Trophoblast cell (in vitro differentiated cells and primary cell): ENCODE measurements around the gene PPP1R15B.

Experiments used
- DNase-seq, 2 donors: peaks; one replicate each; pipeline ENCODE4 v3.0.0-alpha.2; 2016
- H2AFZ ChIP-seq: 2 replicates; pipeline ENCODE4 v1.6.1; 2013; ENCODE audit warnings: low read length, moderate library complexity, mild to moderate bottlenecking; ENCODE audit not compliant: insufficient read depth, poor library complexity
- H2AK5ac ChIP-seq: 2 replicates; pipeline ENCODE4 v1.6.1; 2013; ENCODE audit warnings: mild to moderate bottlenecking, low read length
- H2BK120ac ChIP-seq: 2 replicates; pipeline ENCODE4 v1.6.1; 2013; ENCODE audit warnings: low read length, mild to moderate bottlenecking, moderate library complexity; ENCODE audit not compliant: insufficient read depth, poor library complexity
- H2BK12ac ChIP-seq: 2 replicates; pipeline ENCODE4 v1.6.1; 2013; ENCODE audit warnings: mild to moderate bottlenecking, low read length, moderate library complexity
- H2BK5ac ChIP-seq: 2 replicates; pipeline ENCODE4 v1.6.1; 2013; ENCODE audit warnings: low read length, low read depth, moderate library complexity, mild to moderate bottlenecking; ENCODE audit not compliant: poor library complexity
- H3K14ac ChIP-seq: 2 replicates; pipeline ENCODE4 v1.6.1; 2013; ENCODE audit warnings: mild to moderate bottlenecking, low read length
- H3K18ac ChIP-seq: 2 replicates; pipeline ENCODE4 v1.6.1; 2013; ENCODE audit warnings: mild to moderate bottlenecking, low read length
- H3K23ac ChIP-seq: 2 replicates; pipeline ENCODE4 v1.6.1; 2013; ENCODE audit warnings: low read length
- H3K27ac ChIP-seq: 2 replicates; pipeline ENCODE4 v1.5.1; 2013; ENCODE audit warnings: low read depth, mild to moderate bottlenecking, inconsistent platforms, low read length, moderate library complexity
- H3K27me3 ChIP-seq: 2 replicates; pipeline ENCODE4 v1.6.1; 2013; ENCODE audit warnings: inconsistent platforms, mild to moderate bottlenecking, low read length, moderate library complexity; ENCODE audit not compliant: insufficient read depth
- H3K36me3 ChIP-seq, 2 experiments: 1 replicate in 1 of 2; 2 replicates in 1 of 2; pipeline ENCODE4 v1.6.1; 2013; ENCODE audit warnings: low read length in 2 of 2, mild to moderate bottlenecking in 2 of 2, moderate library complexity in 1 of 2; ENCODE audit not compliant: insufficient read depth in 2 of 2, control insufficient read depth in 1 of 2
- H3K4ac ChIP-seq: 2 replicates; pipeline ENCODE4 v1.6.1; 2013; ENCODE audit warnings: low read depth, mild to moderate bottlenecking, low read length, moderate library complexity
- H3K4me1 ChIP-seq, 2 experiments: 1 replicate in 1 of 2; 2 replicates in 1 of 2; pipeline ENCODE4 v1.6.1; 2013; ENCODE audit warnings: low read length in 2 of 2, mild to moderate bottlenecking in 2 of 2, moderate library complexity in 1 of 2; ENCODE audit not compliant: insufficient read depth in 2 of 2, control insufficient read depth in 1 of 2
- H3K4me2 ChIP-seq: 2 replicates; pipeline ENCODE4 v1.6.1; 2013; ENCODE audit warnings: inconsistent platforms, mild to moderate bottlenecking, low read length, moderate library complexity
- H3K4me3 ChIP-seq: 2 replicates; pipeline ENCODE4 v1.5.1; 2013; ENCODE audit warnings: mild to moderate bottlenecking, low read depth, low read length, inconsistent platforms
- H3K79me1 ChIP-seq: one replicate; pipeline ENCODE4 v1.6.1; 2013; ENCODE audit warnings: low read length
- H3K79me2 ChIP-seq: 2 replicates; pipeline ENCODE4 v1.6.1; 2013; ENCODE audit warnings: low read length, mild to moderate bottlenecking; ENCODE audit not compliant: control insufficient read depth, insufficient read depth, poor library complexity
- H3K9ac ChIP-seq: 2 replicates; pipeline ENCODE4 v1.6.1; 2013; ENCODE audit warnings: mild to moderate bottlenecking, low read length
- H3K9me3 ChIP-seq: 2 replicates; pipeline ENCODE4 v1.6.1; 2013; ENCODE audit warnings: low read depth, mild to moderate bottlenecking, control low read depth, inconsistent platforms, low read length; ENCODE audit not compliant: insufficient read depth
- H4K12ac ChIP-seq: 2 replicates; pipeline ENCODE4 v1.6.1; 2013; ENCODE audit warnings: low read depth, mild to moderate bottlenecking, low read length, moderate library complexity
- H4K8ac ChIP-seq: 2 replicates; pipeline ENCODE4 v1.6.1; 2013; ENCODE audit warnings: low read depth, mild to moderate bottlenecking, low read length, moderate library complexity
- H4K91ac ChIP-seq: one replicate; pipeline ENCODE4 v1.6.1; 2013; ENCODE audit warnings: low read depth, mild to moderate bottlenecking, low read length, moderate library complexity
- WGBS: extraction: QIAGEN DNeasy Blood & Tissue Kit; methylation state at CpG from one replicate; pipeline ENCODE4 v1.1.7; 2013; ENCODE audit warnings: missing lambda C conversion rate; ENCODE audit not compliant: insufficient read length, insufficient coverage; ENCODE audit errors: extremely low coverage; 5-methylcytosine and 5-hydroxymethylcytosine counted together

Gene PPP1R15B

GRCh38 chr1:204382714-204383083 is 28.9 kb downstream of the PPP1R15B start:
- Histone ChIP-seq H3K18ac (no peak overlapping the region), H3K14ac (no peak overlapping the region), H4K8ac (no peak overlapping the region), H4K12ac (no peak overlapping the region), H2AFZ (no peak overlapping the region), H3K27me3 (no peaks in the 10 kb centered on the region), H3K9ac (no peak overlapping the region), H2BK5ac (no peak overlapping the region), H3K9me3 (no peaks in the 10 kb centered on the region), H3K4me2 (no peak overlapping the region), H3K4ac (no peak overlapping the region), H2BK12ac (no peak overlapping the region), H3K4me1 (peaks cover 9 to 14% of the 10 kb centered on the region in 2 experiments), H4K91ac (no peak overlapping the region), H3K79me1 (peaks cover 2% of the 10 kb centered on the region), H2BK120ac (no peak overlapping the region), H3K4me3 (no peak overlapping the region), H3K23ac (no peak overlapping the region), H3K36me3 (no peaks in the 10 kb centered on the region), H3K79me2 (no peaks in the 10 kb centered on the region), H3K27ac (no peak overlapping the region), H2AK5ac (no peak overlapping the region)
- no peak for DNase-seq
- no CpG with 5 or more reads among the region's 2 CpGs for WGBS

- Histone ChIP-seq H3K9ac (no peak overlapping the region), H2AFZ (no peak overlapping the region), H3K36me3 (no peaks in the 10 kb centered on the region), H2BK12ac (peak overlapping the region; percentile 37), H3K79me1 (peaks cover 2% of the 10 kb centered on the region), H3K18ac (no peak overlapping the region), H3K14ac (no peak overlapping the region), H3K27ac (no peak overlapping the region), H3K79me2 (no peaks in the 10 kb centered on the region), H3K4me3 (no peak overlapping the region), H3K27me3 (no peaks in the 10 kb centered on the region), H2AK5ac (no peak overlapping the region), H2BK5ac (no peak overlapping the region), H3K4me1 (peaks cover 13 to 18% of the 10 kb centered on the region in 2 experiments), H3K9me3 (no peaks in the 10 kb centered on the region), H3K4ac (no peak overlapping the region), H3K23ac (no peak overlapping the region), H2BK120ac (peak overlapping the region; percentile 25), H4K8ac (no peak overlapping the region), H4K91ac (no peak overlapping the region), H4K12ac (no peak overlapping the region), H3K4me2 (no peak overlapping the region)
- peak; percentile 92 to 97 for DNase-seq
- no CpG with 5 or more reads among the region's 8 CpGs for WGBS
Observed at GRCh38 chr1:204380293-204380831, 31.3 kb downstream of the PPP1R15B start.

- no peak overlapping the region for H2BK12ac ChIP-seq
- no peak overlapping the region for H2BK120ac ChIP-seq
- peak overlapping the region; percentile 86 for H3K4me2 ChIP-seq
- peaks cover 13 to 18% of the 10 kb centered on the region in 2 experiments for H3K4me1 ChIP-seq
- no peak overlapping the region for H4K8ac ChIP-seq
- H3K9ac ChIP-seq, result no peak overlapping the region
- no peak overlapping the region for H3K18ac ChIP-seq
- H3K36me3 ChIP-seq, result no peaks in the 10 kb centered on the region
- H3K23ac ChIP-seq, result no peak overlapping the region
- no peaks in the 10 kb centered on the region for H3K79me2 ChIP-seq
- H4K12ac ChIP-seq, result no peak overlapping the region
- H2AFZ ChIP-seq, result peak overlapping the region; percentile 27
- H3K9me3 ChIP-seq, result no peaks in the 10 kb centered on the region
- no CpG with 5 or more reads among the region's 55 CpGs for WGBS
- peak; percentile 39 to 70 for DNase-seq
- H2AK5ac ChIP-seq, result no peak overlapping the region
- no peak overlapping the region for H4K91ac ChIP-seq
- H3K79me1 ChIP-seq, result peaks cover 2% of the 10 kb centered on the region
- H3K27me3 ChIP-seq, result no peaks in the 10 kb centered on the region
- H3K27ac ChIP-seq, result no peak overlapping the region
- H3K4me3 ChIP-seq, result peak overlapping the region; percentile 61
- H3K4ac ChIP-seq, result no peak overlapping the region
- no peak overlapping the region for H3K14ac ChIP-seq
- H2BK5ac ChIP-seq, result no peak overlapping the region
Observed at GRCh38 chr1:204377800-204378668, 33.6 kb downstream of the PPP1R15B start.

- DNase-seq, result no peak
- Histone ChIP-seq H3K4ac (no peak overlapping the region), H2AFZ (peak overlapping the region; percentile 5), H2BK5ac (no peak overlapping the region), H3K79me2 (no peaks in the 10 kb centered on the region), H3K36me3 (no peaks in the 10 kb centered on the region), H3K4me3 (peak overlapping the region; percentile 61), H4K12ac (no peak overlapping the region), H4K91ac (no peak overlapping the region), H2BK120ac (no peak overlapping the region), H3K4me2 (peak overlapping the region; percentile 86), H2BK12ac (no peak overlapping the region), H3K14ac (no peak overlapping the region), H3K27ac (no peak overlapping the region), H3K9me3 (no peaks in the 10 kb centered on the region), H3K79me1 (peaks cover 2% of the 10 kb centered on the region), H4K8ac (no peak overlapping the region), H3K23ac (no peak overlapping the region), H3K9ac (no peak overlapping the region), H2AK5ac (no peak overlapping the region), H3K27me3 (no peaks in the 10 kb centered on the region), H3K18ac (no peak overlapping the region), H3K4me1 (peaks cover 11 to 18% of the 10 kb centered on the region in 2 experiments)
- WGBS, result no CpG with 5 or more reads among the region's 28 CpGs
Observed at GRCh38 chr1:204376919-204377799, 34.5 kb downstream of the PPP1R15B start.
